HepG2 (cell line): ENCODE data around the gene GLB1L. TPM values are rescaled to one million over a fixed set of nuclear protein-coding genes. Genes with fewer than 3 reads are reported as not detected.
A peak's percentile ranks its signal among the peaks of the same experiment; 100 is the strongest.

ENCODE experiments used
- AKNA ChIP-seq: sonication (generic); formaldehyde crosslinking; IDR thresholded peaks from 2 replicates; pipeline ENCODE4 v1.4.0; 2020; ENCODE audit warnings: missing genetic modification reagents, borderline replicate concordance
- EZH2 ChIP-seq: conservative IDR thresholded peaks from 2 replicates; pipeline ENCODE4 v1.6.1; 2012; ENCODE audit warnings: mild to moderate bottlenecking, low read depth, low read length, moderate library complexity
- HDAC6 ChIP-seq: fragments of 200-600 bp; sonication (generic); IDR thresholded peaks from 2 replicates; pipeline ENCODE4 v1.7.0; 2017; ENCODE audit warnings: mild to moderate bottlenecking, antibody characterized with exemption, low read length, low read depth
- HNRNPLL ChIP-seq: fragments of 200-400 bp; formaldehyde crosslinking; IDR thresholded peaks from 2 replicates; pipeline ENCODE4 v1.6.1; 2017; ENCODE audit warnings: mild to moderate bottlenecking, low read depth, low read length; ENCODE audit not compliant: poor library complexity, severe bottlenecking
- HOXA5 ChIP-seq: sonication (generic); formaldehyde crosslinking; IDR thresholded peaks from 2 replicates; pipeline ENCODE4 v1.4.0; 2020; ENCODE audit warnings: missing genetic modification reagents
- IRF1 ChIP-seq: sonication (generic); formaldehyde crosslinking; IDR thresholded peaks from 2 replicates; pipeline ENCODE4 v1.4.0; 2020; ENCODE audit warnings: low read depth, mild to moderate bottlenecking, missing genetic modification reagents
- MXD1 ChIP-seq: sonication (generic); formaldehyde crosslinking; IDR thresholded peaks from 2 replicates; pipeline ENCODE4 v1.4.0; 2020; ENCODE audit warnings: mild to moderate bottlenecking, missing genetic modification reagents
- PAF1 ChIP-seq: IDR thresholded peaks from 2 replicates; pipeline ENCODE4 v1.6.1; 2016; ENCODE audit warnings: missing genetic modification reagents, missing compliant biosample characterization
- RFX1 ChIP-seq: fragments of 450-650 bp; IDR thresholded peaks from 2 replicates; pipeline ENCODE4 v1.6.1; 2017
- SNRNP70 ChIP-seq: fragments of 200-400 bp; formaldehyde crosslinking; IDR thresholded peaks from 2 replicates; pipeline ENCODE4 v1.6.1; 2017; ENCODE audit warnings: mild to moderate bottlenecking, low read depth, low read length, moderate library complexity
- SRSF1 ChIP-seq: fragments of 200-400 bp; formaldehyde crosslinking; optimal IDR thresholded peaks from 2 replicates; pipeline ENCODE3; 2017; ENCODE audit warnings: mild to moderate bottlenecking, low read depth, low read length, moderate library complexity
- ZNF329 ChIP-seq: sonication (generic); formaldehyde crosslinking; IDR thresholded peaks from 2 replicates; pipeline ENCODE4 v1.9.0; 2021; ENCODE audit warnings: low read depth, mild to moderate bottlenecking, missing genetic modification reagents
- ZNF335 ChIP-seq: sonication (generic); formaldehyde crosslinking; IDR thresholded peaks from 2 replicates; pipeline ENCODE4 v1.4.0; 2020; ENCODE audit warnings: missing genetic modification reagents
- ZNF414 ChIP-seq: sonication (generic); formaldehyde crosslinking; IDR thresholded peaks from 2 replicates; pipeline ENCODE4 v1.5.0; 2020; ENCODE audit warnings: missing genetic modification reagents
- ZNF510 ChIP-seq: sonication (generic); formaldehyde crosslinking; IDR thresholded peaks from 2 replicates; pipeline ENCODE4 v1.4.0; 2020; ENCODE audit warnings: low read depth, mild to moderate bottlenecking, missing genetic modification reagents
- ZNF513 ChIP-seq: sonication (generic); formaldehyde crosslinking; conservative IDR thresholded peaks from 2 replicates; pipeline ENCODE4 v1.5.0; 2020; ENCODE audit warnings: missing genetic modification reagents
- ZNF598 ChIP-seq: sonication (generic); formaldehyde crosslinking; IDR thresholded peaks from 2 replicates; pipeline ENCODE4 v1.5.1; 2020; ENCODE audit warnings: mild to moderate bottlenecking, missing genetic modification reagents, borderline replicate concordance
- ZNF781 ChIP-seq: sonication (generic); formaldehyde crosslinking; IDR thresholded peaks from 2 replicates; pipeline ENCODE4 v1.5.1; 2020; ENCODE audit warnings: borderline replicate concordance, mild to moderate bottlenecking, missing genetic modification reagents; ENCODE audit errors: not compliant biosample characterization
- ZNF839 ChIP-seq: sonication (generic); formaldehyde crosslinking; IDR thresholded peaks from 2 replicates; pipeline ENCODE4 v1.4.0; 2020; ENCODE audit warnings: missing genetic modification reagents, mild to moderate bottlenecking, borderline replicate concordance
- polyA plus RNA-seq, 8 experiments: library from polyadenylated mRNA; depleted of rRNA in 3 of 8; stranded (reverse) in 7 of 8; unstranded in 1 of 8; fragments of >200 nt; fragmentation: Illumina TruSeq in 4 of 8; extraction: Trizol in 4 of 8; gene quantifications; 2 replicates each; pipeline versions ENCODE4 v1.2.1 to v1.2.3, GENCODE V29; 2011 to 2016; ENCODE audit warnings: low read depth in 4 of 8, missing spikeins in 1 of 8, mixed read lengths in 1 of 8; ENCODE audit not compliant: insufficient read depth in 1 of 8
- total RNA-seq, 5 experiments: library from RNA; depleted of rRNA; stranded (reverse); fragments of >200 nt; fragmentation: Illumina TruSeq; extraction: Trizol; gene quantifications; 2 replicates each; pipeline ENCODE4 v1.2.3, GENCODE V29; 2016; ENCODE audit warnings: low read depth in 1 of 5

GLB1L gene
- total and polyA plus RNA-seq, 2 of the 13 experiments (the other 11 are each of a cell fraction or from before 2014, with no cell fraction given): 6.8 to 7.3 TPM

GRCh38 chr2:219207134-219207883 lies 37.9 kb downstream of the GLB1L start (continued):
- TF ChIP-seq HDAC6 (no peak), HOXA5 (peak; percentile 16; the same call in 1 of the 2 replicates), ZNF781 (CRISPR knock-in tag) (peak; percentile 49), ZNF329 (CRISPR knock-in tag) (no peak), ZNF598 (CRISPR knock-in tag) (peak; percentile 69; the same call in 1 of the 2 replicates), ZNF414 (CRISPR knock-in tag) (no peak; the same call in 1 of the 2 replicates), ZNF335 (CRISPR knock-in tag) (no peak), IRF1 (no peak), AKNA (CRISPR knock-in tag) (no peak), SRSF1 (no peak), HNRNPLL (no peak), SNRNP70 (no peak), ZNF513 (no peak), MXD1 (peak; percentile 71), PAF1 (CRISPR knock-in tag) (0 out of 2 replicates have a peak, but pooled peaks have one; percentile 55), ZNF510 (CRISPR knock-in tag) (peak; percentile 76; the same call in 1 of the 2 replicates), ZNF839 (CRISPR knock-in tag) (0 out of 2 replicates have a peak, but pooled peaks have one; percentile 7), EZH2 (no peak), RFX1 (no peak)
